GM18907 (cell line): ENCODE measurements around the gene DAB1.

ENCODE experiments used
- ATAC-seq: cut with Tn5 transposase; IDR thresholded peaks from one replicate; pipeline ENCODE4 v1.9.1; 2021; ENCODE audit warnings: mild to moderate bottlenecking, moderate library complexity; ENCODE audit not compliant: unreplicated experiment

Gene DAB1

GRCh38 chr1:57179001-57179400 lies 244.9 kb downstream of the DAB1 start:
- no peak for ATAC-seq

GRCh38 chr1:57175506-57175905 lies 248.4 kb downstream of the DAB1 start:
- no peak for ATAC-seq

GRCh38 chr1:57172040-57172439 lies 251.8 kb downstream of the DAB1 start:
- ATAC-seq = no peak

DNA sequence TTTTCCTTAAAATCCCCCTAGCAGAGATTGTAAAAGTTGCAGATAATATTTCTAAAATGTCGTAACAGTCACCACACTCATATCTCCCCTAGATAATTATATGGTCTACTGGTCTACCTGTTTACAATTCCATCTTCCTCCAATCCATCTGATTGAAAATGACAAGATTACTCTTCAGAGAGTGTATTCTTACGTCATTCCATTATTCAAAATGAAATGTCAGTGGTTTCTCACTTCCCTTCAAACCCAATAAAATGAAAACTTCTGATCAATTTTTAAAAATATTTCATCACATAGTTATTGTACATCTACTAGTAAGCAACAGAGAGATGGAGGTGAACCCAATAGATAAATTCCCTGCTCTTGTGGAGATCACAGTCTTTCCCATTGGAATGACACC lies 255.9 kb downstream of the DAB1 start:
- ATAC-seq = peak; percentile 75

DNA sequence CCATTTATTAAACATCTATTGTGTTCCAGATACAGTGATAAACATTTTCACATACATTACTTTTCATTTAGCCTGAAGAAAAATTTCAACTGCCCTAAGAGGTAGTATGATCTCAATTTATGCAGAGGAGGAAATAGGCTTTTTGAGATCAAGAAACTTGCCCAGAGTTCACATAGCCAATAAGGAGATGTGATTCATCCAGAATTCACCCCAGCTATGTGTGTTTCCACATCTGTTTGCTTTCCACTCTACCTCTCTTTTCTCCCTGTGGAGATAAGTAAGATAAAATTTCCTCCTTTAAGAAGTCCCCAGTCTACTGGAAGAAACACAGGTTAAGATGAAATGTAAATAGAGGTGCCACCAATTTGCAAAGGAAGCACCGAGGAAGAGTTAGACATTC lies 258.3 kb downstream of the DAB1 start:
- no peak for ATAC-seq

GRCh38 chr1:57164584-57164983 lies 259.3 kb downstream of the DAB1 start:
- ATAC-seq = peak; percentile 61

DNA sequence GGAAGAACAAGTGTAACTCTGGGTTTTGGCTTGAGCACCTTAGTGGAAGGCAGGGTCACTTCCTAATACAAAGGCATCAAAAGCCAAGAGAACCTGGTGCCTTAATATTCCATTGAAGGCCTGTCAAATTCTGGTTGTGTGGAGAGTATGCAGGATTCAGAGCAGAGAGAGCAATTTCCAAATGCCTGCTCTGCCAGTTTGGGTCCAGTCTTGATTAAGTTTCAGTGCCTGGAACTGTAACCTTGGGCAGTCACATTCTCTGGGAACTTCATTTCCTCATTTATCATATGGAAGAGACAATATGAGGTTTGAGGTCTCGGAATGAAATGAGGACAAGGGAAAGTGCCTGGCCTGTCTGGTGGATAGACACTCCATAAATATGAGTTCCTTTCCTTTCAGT lies 260.1 kb downstream of the DAB1 start:
- no peak for ATAC-seq

- ATAC-seq = no peak
These were observed 260.5 kb downstream of the DAB1 start for GRCh38 chr1:57163325-57163724.

GRCh38 chr1:57162607-57163261 lies 261.1 kb downstream of the DAB1 start:
- no peak for ATAC-seq

DNA sequence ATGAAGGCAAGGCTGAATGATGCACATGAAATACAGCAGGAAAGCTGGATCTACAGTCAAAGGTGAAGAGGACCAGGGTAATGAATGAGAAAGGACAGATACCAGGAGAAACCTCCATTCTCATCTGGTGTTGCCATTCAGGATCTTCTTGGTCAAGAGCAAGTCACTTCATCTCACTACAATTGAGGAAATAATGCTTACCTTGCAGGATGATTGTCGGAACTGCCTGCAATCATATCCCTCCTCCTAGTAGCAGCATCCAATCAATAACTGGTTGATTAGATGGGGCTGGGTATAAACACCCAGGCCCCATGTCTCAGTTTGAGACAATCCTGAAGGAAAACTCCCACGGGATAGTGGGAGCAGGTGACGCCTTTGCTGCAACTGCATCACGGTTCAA lies 263.3 kb downstream of the DAB1 start:
- no peak for ATAC-seq

GRCh38 chr1:57158604-57158998 lies 265.3 kb downstream of the DAB1 start:
- ATAC-seq = no peak

DNA sequence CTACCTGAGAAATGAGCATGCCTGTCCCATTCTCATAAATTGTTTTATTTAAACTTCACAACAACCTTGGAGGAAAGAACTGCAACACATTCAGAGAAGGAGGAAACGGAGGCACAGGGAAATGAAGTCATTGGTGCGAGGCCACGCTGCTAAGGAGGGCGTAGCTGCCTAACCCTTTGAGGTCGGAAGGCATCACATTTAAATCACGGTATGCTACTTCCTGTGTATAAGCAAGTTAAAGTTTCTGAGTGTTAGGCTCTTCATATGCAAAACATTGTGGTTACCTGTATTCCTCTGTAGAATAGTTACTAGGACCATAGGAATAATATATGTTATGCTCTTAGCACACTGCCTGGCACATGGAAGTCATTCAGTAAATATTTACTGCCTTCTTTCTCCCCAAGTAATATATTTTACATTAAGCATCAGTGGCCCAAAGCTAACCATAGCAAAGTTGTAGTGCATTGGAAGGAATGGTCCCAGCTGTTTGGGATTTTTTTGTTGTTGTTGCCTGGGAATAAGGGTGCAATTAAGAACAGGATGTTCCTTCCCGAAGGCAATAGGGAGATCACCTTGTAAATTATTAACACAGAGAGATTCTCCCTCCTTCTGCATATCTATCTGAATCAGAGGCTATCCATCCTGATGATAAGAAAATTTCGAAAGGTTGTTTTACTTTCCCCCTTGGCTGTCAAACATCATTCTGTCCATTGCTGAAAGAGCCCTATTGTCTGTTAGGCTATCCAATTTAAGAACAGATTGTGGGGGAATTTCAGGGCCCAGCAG lies 265.8 kb downstream of the DAB1 start:
- no peak for ATAC-seq

GRCh38 chr1:57156907-57157306 lies 267.0 kb downstream of the DAB1 start:
- ATAC-seq = no peak

GRCh38 chr1:57146100-57146499 lies 277.8 kb downstream of the DAB1 start:
- ATAC-seq = no peak

DNA sequence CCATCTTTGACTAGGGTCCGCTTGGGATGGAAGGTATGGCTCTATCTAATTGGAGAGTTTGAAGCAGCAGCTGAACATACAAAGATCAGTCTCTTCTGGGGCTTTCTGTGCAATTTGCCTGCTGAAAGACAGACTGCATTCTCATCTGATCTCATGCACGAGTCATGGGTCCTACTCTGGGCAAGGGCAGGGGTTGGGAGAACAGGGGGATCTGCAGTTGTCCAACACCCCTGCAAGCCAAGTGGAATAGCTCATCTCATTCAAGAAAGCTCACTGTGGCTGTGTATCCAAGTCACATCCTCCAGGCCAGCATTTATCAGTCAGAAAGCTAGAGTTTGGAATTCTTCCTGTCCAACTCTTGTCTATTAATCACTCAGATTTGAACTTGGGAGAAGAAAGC lies 280.9 kb downstream of the DAB1 start:
- ATAC-seq = no peak

DNA sequence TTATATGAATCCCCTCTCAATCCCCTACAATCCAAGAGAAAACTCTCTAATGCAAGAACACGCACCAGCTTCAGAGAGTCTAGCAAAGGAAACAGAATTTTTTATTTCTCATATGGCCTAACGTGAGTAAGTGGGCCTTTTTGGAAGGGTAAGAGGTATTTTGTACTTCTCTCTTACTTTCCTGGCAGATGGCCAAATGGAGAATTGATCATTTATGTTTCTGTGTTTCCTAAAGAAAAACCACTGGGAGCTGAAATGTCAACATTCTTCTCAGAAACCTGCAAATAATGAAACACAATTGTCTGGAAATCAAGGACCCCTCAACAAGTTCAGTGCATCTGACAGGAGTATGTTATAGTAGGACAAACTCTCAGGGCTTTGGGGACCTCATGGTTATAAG lies 281.7 kb downstream of the DAB1 start:
- no peak for ATAC-seq

DNA sequence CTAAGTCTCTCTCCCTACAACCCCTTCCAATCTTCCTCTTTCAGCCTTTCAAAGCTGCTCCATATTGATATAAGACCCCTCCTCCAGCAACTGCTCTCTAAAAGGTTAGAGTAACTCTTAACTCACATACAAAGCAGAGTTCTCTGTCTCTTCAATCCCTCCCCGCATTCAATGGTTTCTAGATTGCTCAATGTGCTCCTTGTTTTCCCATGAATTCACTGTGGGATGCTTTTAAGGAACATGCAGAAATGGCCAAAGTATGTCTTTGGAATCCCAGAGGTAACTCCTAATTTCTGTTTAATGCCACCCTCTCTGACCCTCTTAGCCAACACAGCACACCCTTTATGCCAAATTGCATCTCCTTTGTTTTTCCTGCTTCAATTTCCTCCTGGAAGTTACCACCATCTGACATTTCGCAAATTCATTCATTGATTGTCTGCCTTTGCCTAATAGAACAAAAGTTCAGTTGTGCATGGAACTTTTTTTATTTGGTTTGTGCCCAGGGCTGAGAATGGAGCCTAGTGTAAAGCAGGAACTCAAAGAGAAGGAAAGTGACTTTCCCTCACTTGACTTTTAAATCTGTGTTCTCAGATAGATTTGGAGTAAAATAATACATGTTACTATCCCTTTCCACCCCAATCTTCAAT lies 285.3 kb downstream of the DAB1 start:
- ATAC-seq = no peak

DNA sequence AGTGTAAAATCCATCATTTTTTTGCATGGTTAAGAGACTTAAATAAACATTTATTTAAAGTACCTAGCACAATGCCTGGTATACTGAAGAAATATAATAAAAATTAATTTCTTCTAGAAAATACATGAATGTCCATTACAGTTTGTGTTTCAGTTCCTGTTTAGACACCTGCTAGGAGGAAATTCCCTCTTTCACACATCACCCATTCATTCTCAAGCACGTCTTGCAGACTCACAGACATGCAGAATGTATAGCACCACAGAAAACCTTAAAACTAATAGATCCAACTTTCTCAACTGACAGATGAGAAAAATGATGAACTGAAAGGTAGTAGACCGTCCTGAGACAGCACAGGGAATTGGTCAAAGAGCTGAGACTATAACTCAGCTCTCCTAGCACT lies 285.9 kb downstream of the DAB1 start:
- peak; percentile 92 for ATAC-seq

DNA sequence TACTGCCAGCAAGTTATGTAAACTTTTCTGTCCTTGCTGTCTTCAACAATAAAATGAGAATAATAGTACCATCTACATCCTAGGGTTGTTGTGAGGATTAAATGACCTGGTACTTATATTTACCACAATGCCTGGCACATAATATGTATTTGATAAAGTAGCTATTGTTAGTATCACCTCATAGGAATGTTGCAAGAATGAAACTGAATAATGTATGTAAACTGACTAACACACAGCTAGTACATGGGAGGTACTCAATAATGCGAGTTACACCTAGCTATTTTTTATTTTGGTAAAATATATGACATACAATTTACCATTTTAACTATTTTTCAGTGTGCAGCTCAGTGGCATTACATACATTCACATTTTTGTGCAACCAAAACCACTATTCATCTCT lies 289.1 kb downstream of the DAB1 start:
- ATAC-seq = no peak

- ATAC-seq = no peak
These were observed 290.2 kb downstream of the DAB1 start for GRCh38 chr1:57133686-57134085.

- ATAC-seq = no peak
These were observed 290.8 kb downstream of the DAB1 start for GRCh38 chr1:57132993-57133622.
